Stimulated activated CD4-positive, alpha-beta T cell treated with anti-CD3 and anti-CD28 coated beads, Interleukin-12 subunit alpha, Interleukin-12 subunit beta, amount 100 ng/mL, for 4 hours (primary cell): Measurements from ENCODE around the gene DLG1.
"Not testable (repeated sequence)": the region's sequence is repeated elsewhere in the genome, so short reads cannot be mapped to it uniquely, and the experiment has no call there.

ENCODE experiments used
- DNase-seq: peaks from one replicate; pipeline ENCODE4 v3.0.0-alpha.2; 2020

DLG1 gene

DNA sequence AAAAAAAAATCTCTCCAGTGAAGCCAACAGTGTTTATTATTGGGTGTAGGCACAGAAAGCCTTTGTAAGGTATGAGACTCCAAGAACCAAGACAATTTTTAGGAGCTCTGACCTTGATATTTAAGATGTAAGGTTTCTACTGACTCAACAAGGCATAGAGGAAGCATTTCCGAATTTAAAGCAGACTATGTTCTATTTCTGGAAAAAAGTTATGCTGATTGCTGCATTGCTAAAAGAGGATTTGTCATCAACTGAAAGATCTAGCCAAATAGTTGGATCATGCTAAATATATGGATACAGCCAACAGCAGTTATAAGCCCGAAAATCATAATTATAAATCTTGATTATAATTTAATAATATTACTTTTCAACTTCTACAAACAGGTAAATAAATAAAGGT is 215.5 kb downstream of the DLG1 start:
- DNase-seq, result no peak

DNA sequence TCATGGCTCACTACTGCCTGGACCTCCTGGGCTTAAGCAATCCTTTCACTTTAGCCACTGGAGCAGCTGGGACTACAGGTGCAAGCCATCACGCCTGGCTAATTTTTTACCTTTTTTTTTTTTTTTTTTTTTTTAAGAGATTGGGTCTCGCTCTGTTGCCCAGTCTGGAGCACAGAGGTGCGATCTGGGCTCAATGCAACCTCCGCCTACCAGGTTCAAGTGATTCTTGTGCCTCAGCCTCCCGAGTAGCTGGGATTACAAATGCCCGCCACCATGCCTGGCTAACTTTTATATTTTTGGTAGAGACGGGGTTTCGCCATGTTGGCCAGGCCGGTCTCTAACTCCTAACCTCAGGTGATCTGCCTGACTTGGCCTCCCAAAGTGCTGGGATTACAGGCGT is 218.1 kb downstream of the DLG1 start:
- DNase-seq, result no peak

DNA sequence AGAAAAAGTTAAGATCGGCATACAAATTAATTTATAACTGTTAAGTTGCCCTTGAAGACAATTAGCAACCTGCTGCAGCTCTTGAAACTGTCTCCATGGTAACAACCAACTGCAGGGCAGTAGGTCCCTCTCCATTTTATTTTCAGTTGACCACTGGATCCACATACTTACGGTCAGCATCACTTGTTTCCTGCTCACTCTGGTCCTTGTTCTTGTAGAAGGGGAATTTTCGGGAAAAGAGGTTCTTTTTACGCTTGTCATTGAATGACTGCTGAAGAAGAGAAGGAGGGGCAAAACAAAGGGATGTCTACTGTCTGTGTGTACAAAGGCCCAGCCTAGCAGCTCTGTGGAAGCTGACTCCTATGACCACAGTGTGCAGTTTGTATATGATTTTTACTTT is 222.0 kb downstream of the DLG1 start:
- no peak for DNase-seq

DNA sequence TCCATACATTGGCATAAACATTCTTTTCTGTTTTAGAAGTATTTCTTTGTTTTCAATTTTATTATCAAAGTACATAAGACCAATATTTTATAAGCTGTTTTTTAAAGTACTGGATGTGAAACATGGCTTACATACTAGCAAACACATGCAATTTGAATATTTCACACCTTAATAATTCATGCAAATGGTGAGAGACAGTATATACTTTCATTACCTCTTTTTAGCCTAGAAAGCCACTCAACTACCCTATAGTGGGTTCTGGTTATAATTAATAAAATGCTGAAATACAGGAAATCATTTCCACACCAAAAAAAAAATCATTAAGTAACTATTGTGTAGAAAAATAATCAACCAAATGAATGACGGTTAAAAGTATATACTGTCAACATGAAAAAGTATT is 230.3 kb downstream of the DLG1 start:
- DNase-seq, result no peak

DNA sequence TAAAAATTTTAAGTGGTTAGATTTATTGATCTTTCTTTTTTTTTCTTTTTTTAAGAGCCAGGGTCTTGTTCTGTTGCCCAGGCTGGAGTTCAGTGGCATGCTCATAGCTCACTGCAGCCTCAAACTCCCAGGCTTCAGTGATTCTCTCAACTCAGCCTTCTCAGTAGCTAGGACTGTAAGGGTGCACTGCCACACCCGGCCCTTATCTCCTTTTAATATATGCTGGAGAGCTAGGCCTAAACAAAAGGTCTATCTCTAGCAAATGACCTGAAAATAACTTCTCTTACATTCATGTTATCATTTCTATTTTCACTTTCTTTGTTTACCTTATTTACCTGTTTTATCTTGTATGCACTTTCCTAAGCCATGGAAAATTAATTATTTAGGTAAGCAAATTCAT is 233.6 kb downstream of the DLG1 start:
- no peak for DNase-seq

DNA sequence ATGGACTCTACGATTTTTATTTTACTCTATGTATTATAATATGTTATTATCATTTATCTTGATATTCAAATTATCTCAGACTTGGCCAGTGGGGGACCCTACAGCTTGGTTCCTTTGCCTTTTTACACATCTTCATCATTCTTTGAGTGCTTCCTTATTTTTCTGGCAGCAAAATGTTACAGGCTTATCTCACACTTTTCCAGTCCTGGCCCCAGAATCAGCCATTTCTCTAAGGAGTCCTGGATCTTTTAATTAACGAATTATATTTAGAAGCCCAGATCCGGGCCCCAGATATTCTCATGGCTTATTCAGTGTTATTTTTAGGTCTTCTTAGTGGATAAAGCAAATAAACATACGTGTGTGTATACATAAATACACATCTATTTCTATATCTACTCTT is 236.0 kb downstream of the DLG1 start:
- DNase-seq, result no peak

DNA sequence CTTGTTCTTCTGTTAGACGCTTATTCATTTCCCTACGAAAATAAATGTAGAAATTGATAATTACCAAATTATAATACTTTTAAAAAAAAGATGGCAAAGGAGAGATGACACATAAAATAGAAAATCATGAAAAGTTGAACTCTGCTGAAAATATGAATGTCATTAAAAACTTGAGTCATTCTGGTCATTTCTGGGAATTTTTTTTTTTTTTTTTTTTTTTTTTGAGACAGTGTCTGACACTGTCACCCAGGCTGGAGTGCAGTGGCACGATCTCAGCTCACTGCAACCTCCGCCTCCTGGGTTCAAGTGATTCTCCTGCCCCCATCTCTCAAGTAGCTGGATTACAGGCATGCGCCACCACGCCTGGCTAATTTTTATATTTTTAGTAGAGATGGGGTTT is 246.8 kb downstream of the DLG1 start:
- DNase-seq, result not testable (repeated sequence)

DNA sequence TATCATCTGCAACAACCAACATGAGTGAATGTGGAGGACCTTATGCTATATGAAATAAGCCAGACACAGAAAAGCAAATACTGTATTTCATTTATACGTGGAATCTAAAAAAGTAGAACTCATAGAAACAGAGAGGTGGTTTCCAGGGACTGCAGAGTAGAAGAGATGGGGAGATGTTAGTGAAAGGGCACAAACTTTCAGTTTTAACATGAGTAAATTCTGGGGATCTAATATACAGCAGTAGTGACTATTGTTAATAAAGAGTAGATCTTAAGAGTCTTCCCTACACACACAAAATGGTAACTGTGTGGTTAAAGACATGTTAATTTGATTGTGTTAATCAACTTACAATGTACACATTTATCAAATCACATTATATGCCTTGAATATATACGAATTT is 247.9 kb downstream of the DLG1 start:
- no peak for DNase-seq

DNA sequence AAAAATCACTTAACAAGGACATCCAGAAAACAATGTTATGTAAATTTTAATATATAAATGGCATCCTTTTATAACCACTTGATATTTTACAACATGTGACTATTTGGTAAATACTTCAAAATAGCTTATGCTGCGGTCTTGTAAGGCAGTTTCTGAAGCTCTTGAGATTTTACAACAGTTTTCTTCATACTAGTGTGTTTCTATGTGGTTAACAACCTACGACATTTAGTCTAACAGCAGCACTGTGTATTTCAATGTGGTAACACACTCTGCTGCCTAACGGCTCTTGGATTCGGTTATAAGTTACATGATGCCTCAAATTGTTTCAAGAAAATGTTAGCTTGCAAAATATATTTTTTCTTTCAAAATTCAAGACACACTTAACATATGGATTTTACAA is 255.9 kb downstream of the DLG1 start:
- DNase-seq, result no peak

DNA sequence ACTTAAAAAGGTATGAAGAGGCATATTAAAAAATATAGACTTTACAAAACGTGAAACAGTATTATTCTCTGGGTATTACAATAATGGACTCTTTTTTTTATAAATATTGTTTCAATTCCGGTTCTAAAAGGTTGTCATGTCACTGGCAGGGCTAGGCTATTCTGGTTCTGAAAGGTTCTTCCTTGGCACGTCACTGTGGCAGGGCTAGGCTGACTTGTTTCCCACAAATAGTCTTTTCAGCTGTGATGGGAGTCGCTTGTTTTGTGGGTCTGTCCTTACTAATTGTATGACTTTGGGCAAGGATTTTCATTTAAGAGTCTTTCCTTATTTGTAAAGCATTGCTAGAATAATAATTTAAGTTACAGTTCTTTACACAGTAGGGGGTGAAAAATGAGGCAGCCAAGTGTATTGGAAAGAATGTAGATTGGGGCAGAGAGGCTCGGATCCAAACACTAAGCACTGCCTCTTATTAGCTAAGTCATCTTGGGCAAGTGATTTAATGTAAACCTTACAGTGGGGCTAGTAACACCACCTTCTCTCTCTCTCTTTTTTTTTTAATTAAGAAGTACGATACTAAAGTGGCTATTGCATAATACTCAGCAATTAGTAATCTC is 256.4 kb downstream of the DLG1 start:
- DNase-seq, result no peak

DNA sequence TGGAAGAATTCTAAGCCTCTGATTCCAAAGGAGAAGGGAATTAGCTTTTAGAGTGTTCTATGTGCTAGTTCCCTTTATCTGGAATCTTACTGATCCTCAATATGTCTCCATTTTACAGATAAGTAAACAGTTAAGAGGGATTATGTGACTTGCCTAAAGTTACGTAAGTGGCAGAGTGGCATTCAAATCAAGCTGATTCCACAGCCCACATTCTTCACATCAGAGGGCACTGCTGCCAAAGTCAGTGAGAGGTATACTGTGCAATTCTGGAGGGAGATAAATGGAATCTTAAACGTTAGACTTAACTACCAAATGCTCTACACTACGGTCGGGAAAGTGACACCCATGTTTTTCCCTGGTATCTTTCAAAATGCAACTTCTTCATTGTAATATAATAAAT is 257.8 kb downstream of the DLG1 start:
- DNase-seq, result no peak

DNA sequence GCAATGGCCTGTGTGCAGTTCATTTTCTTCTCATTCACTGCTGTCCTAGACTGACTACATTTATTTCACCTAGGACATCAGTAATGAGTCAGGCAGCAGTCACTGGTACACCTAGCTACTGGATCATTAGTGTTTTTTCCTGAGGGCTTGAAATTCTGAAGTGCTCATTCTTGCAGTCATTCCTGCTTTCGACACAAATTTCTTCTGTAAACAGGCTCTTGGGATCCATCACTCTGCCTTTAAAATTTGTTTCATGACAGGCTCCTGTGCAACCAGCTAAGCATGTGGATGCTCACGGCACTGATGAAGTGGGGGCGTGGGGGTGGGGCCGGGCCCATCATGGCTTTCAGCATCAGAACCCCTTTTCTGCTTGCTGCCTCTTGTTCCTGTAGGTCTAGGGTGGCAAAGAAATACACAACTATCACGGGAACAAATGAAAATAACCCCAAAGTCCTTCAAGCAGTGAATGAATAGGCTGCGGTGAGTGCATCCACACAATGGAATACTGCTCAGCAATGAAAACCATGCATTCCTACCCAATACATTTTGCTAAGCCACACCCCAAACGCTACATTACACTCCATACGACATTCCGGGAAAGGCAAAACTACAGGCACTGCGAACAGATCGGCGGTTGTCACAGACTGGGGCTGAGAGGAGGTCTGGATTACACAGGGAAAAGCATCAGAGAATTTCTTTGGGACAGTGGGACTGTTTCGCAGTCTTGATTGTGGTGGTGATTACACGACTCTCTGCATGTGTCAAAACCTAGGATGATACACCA is 259.5 kb downstream of the DLG1 start:
- no peak for DNase-seq

DNA sequence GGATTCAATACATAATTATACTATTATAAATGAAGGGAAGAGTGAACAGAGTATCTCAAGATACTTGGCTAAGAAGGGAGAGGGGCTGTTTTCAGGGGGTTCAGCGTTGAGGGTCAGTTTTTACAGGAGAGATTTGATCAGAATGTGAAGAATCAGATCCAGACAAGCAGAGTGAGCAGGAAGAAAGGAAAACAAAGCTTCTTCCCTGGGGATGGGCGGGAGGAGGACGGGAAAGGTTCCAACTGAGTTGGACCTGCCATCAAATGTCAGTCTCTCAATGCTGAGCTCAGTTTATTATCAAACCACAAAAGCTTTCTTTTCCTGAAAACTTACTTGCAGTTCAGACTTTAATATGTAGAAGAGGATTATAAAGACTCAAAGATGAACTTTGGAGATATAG is 262.8 kb downstream of the DLG1 start:
- no peak for DNase-seq

DNA sequence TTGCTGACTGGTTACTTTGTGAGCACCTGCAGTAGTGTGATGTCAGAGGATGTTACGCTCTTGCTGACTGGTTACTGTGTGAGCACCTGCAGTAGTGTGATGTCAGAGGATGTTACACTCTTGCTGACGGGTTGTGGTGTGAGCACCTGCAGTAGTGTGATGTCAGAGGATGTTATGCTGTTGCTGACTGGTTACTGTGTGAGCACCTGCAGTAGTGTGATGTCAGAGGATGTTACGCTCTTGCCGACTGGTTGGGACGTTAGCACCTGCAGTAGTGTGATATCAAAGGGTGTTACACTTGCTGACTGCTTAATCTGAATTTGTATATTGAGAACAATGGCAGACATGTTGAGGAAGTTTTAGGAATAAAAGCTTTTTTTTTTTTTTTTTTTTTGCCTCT is 263.6 kb downstream of the DLG1 start:
- DNase-seq, result not testable (repeated sequence)

DNA sequence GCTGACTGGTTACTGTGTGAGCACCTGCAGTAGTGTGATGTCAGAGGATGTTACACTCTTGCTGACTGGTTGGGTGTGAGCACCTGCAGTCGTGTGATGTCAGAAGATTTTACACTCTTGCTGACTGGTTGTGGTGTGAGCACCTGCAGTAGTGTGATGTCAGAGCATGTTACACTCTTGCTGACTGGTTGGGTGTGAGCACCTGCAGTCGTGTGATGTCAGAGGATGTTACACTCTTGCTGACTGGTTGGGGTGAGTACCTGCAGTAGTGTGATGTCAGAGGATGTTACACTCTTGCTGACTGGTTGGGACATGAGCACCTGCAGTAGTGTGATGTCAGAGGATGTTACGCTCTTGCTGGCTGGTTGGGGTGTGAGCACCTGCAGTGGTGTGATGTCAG is 264.6 kb downstream of the DLG1 start:
- DNase-seq, result not testable (repeated sequence)

DNA sequence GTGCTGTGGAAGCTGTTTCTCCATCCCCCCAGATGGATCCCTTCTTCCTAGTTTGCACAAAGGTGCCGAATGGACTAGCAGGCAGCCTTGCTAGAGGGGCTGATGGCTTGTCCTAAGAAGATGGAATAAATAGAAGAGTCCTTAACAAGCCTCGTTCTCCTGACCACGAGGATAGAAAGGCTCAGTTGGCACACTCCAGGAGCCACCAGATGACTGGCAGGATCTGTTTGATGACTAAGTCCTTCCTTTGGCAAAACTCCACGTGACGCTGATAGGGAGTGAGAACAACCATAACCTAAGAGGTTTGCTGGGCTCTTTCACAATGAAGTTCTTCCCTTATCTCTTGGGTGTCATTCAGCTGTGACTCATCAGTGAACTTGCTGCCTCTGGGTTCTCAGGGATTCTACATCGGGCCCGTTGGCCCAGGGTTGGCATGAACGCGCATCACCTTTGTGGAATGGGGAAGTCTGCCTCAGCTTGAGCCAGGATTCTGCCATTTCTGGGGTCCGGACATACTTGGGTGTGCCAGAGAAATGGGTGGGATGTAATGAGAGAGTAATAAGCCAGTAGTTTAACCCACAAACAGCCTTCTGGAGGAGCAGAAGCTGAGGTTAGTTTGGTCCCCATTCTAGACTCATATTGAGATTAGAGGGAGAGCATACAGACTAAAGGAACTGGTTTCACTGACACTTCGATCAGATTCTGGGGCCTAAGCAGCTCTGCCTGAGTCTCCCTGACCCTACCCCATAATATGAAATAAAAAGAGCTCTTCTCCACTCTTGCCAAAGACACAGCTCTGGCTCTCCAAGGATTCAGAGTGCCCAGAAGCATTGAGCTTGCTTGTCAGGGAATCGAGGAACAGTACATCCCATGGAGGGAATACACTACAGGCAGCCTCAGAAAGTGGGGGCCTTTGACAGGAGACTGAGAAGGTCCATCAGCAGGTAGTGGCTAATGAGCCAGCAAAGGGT is 266.8 kb downstream of the DLG1 start:
- DNase-seq, result no peak

DNA sequence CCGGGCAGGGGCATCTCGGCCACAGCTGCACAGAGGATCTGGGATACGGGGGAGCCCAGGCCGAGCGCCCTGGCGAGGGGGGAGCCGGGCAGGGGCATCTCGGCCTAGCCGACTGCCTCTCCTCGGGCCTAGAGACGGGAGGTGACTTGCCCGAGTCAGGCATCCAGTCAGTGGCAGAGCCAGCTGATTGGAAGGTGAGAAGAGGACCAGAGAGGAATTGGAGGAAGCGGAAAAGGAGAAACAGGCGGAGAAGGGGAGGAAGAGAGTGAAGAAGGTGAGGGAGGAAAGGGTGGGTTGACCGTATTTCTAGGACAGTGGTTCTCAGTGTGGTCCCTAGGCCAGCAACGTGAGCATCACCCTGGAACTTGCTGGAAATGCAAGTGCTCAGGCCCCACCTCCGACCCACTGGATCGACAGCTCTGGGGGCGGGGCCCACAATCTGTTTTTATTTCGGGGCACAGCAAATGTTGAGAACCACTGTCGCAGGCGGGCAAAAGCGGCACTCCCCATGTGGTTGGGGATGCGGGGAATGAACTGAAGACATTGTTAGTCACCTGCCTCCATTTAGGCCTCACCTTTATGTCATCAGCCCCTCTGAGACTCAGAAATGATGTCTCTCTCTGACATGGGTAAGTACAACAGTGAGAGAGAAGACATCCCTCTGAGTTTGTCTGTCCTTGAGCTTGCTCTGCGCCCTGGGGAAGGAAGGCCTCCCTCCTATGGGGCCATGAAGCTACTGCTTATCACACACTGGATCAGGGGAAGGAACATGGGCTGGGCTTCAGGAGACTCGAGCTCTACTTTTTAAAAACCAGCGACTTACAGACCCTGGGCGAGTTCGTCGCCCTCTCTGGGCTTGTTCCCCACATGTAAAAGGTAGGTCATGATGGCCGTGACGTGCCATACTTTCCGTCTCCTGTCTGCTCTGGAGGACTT is 267.8 kb downstream of the DLG1 start:
- DNase-seq, result no peak

DNA sequence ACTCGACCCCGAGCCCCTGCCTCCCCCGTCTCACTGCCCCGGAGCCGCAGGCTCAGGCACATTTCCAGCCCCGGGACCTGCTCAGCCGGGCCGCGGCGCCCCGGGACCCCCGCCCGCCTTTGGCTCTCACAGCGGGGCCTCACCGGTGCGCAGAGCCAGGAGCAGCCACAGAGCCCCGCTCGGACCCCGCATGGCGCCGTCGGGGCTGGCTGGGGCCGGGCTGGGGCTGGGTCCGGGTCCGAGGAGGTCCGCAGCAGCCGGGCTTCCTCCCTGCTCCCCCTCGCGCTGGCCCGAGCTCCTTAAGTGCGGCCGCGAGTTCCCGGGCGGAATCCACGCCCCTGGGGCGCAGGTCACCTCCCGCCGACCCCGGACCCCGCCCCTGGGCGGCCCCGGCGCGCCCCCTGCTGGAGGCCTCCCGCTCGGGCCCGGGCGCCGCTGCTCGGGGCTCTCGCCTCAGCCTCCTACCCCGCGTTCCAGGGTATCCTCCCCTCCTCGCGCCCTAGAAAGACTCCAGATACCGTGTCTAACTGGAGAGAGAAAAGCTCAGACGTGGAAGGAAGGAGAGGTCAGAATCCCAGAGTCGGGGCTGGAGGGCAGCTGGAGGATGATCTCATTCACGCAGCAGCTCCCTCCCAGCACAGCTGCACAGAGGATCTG is 268.8 kb downstream of the DLG1 start, which contains the start of gene MELTF:
TSS of gene MELTF (minus strand) at position 307 of the 657 bp plus-strand sequence. CDS start at position 192, 115 bp downstream.
- peak; percentile 70 for DNase-seq

DNA sequence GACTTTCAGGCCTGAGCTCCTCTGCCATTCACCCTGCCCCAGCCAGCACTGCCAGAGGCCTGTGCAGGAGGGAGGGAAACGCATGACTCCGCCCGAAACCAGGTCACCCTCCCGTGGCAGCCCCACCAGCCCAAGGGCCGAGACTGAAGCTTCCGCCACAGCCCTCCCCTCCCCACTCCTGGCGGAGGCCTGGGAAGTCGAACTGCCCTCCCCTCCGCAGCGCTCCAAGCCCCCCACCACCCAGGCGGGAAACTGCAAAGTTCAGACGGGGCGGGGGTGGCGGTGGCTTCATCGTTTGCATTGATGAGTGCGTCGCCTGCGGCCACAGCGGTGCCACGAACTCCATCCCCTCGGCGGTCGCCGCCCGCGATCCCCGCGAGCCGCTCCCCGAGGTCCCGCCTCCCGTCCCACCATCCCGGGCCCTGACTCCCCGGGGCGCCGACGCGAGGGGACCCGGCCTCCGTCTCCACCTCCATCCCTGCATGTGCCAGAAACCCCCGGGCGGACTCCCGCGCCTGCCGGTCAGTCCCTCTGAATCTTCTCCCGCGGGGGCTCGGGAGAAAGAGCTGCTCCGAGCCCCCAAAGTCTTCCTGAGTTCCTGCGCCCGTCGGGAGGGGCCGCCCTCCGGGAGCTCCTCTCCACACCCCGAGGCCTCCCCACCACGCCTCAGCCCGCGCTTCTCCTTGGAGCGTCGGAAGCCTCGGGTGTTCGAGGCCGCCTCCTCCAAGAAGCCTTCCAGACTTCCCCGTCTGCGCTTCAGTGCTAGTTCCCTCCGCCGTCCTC is 269.5 kb downstream of the DLG1 start:
- DNase-seq, result no peak

DNA sequence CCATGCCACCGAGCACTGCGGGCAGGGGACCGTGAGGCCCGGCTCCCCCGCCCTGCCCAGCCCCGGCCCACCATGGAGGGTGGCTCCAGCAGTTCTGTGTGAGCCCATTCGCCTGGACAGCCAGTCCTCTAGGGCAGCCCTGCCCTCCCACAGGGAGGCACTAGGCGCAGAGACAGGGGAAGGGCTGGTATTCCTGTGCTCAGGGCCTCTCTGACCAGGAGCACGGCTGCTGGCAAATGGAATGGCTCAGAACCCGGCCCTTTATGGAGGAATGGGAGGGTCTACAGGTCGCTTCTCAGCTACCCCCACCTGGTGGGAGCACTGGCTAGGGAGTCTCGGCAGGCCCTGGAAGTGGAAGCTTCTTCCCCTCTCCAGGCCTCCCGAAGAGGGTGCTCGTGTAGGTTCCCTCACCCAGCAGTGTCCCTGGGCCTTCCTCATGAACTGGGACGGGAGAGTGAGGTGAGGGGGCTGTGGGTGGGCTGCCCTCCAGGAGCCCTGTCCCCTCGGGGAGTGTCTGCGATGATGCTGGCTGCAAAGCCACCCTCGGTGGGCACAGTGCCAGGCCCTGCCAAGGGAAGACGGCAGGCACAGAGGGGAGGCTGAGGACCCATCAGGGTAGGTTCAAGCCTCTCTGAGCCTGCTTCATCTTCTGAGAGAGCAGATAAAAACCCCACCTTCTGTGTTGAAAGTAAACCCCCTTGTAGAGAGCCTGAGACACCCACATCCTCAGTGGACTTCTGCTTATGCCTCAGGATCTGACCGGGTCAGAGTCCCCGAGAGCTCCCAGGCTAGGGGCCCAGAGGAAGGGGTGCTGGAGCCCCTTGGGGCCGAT is 270.3 kb downstream of the DLG1 start:
- DNase-seq, result no peak
